NCI-H2171 (cell line): Measurements from ENCODE around the gene SYNDIG1.

ENCODE experiments used
- DNase-seq: peaks from one replicate; lab custom pipeline; 2025; lab: John Stamatoyannopoulos, UW

The SYNDIG1 gene

DNA sequence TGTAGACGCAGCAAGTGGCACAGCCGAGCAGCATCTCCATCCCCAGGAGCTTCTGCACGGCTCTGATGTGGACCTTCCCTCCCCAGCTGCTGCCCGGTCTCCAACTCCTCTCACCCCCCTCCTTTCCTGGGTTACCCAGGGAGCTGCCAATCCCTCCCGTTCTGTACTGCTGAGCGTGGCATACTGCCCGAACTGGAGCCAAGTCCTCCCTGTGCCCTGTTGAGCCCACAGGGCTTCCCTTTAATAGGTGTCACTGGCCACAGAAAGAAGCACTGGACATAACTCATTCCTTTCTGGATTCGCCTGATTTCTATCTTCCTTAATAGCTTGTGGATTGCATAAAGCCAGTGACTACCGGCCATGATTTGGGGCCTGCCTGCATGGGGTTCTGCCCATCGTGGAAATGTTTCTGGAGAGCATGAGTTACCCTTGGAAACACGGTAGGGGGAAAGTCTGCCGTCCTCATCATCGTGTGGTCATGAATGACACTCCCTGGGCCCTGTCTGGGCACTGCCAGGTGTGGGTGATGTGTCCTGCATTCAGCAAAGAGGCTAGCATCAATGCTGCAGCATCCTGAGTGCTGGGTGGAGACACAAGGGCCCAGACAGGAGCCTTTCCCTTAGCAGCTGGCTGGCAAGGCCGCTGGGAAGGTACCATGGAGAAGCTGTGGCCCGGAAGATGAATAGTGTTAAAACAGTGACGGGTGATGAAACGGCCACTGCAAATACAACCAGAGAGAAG is 189.7 kb downstream of the SYNDIG1 start:
- DNase-seq = no peak

DNA sequence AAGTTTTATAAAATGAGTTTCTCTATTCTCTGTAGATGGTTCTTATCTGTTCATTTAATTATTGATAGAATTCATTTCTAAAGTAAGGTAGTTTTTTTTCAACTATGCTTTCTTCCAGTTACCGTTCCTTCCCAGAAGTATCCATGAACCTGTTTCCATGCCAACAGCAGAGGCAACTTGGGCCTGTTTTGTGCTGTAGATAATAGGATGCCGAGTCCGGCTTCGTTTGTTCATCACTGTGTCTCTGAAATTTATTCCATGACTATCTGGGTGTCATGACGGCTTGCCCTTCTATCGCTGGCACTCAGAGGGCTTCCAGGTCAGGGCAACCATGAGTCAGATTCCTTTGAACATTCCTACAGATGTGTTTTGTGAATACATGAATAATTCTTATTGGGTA is 190.4 kb downstream of the SYNDIG1 start:
- no peak for DNase-seq

DNA sequence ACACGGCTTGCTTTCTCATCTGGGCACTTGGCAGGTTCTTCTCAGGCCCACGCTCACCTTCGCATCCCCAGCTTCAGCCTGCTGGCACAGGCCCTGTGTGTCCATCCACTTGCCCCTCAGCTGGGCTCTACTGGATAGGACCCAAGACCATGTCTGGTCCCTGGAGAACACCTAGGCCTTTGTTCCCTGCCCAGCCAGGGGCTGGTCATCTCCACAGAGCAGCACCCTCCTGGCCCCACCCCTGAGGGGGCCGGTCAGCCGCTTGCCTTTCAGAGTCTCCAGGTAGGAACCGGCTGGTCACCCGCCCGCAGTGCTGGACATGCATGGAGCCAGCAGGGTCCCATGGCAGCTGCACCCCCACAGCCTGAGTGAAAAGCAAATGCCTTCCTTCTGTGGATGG is 191.2 kb downstream of the SYNDIG1 start:
- DNase-seq = no peak

DNA sequence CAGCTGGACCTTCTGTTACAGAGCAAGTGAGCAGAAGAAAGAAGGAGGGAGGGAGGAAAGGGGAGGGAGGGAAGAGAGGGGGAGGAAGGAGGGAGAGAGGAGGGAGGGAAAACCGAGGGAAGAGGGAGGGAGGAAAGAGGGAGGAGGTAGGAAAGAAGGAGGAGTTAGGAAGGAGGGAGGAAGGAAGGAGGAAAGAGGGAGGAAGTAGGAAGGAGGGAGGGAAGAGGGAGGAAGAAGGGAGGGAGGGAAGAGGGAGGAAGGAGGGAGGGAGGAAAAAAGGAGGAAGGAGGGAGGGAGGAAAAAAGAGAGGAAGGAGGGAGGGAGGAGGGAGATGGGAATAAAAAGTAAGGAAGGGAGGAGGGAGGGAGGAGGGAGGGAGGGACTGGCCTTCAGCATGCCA is 191.8 kb downstream of the SYNDIG1 start:
- no peak for DNase-seq

DNA sequence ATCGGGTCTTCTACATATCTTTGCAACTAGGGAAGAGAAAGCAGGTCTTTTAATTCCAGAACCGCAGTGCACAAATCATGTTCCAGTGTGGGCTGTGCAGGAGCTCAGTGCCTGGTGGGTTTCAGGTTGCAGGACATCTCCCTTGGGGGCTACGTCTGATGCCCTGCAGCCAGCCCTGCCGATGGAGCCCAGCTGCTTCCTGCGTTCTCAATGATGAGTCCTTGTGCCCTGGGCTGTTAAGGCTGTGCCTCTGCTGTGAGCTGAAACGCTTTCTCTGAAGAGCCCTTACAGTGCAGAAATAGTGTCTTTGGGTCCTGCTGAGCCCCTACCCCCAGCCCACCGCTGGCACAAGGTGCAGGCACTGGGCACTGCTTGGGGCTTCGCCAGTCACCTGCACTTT is 192.9 kb downstream of the SYNDIG1 start:
- DNase-seq = peak; percentile 82

DNA sequence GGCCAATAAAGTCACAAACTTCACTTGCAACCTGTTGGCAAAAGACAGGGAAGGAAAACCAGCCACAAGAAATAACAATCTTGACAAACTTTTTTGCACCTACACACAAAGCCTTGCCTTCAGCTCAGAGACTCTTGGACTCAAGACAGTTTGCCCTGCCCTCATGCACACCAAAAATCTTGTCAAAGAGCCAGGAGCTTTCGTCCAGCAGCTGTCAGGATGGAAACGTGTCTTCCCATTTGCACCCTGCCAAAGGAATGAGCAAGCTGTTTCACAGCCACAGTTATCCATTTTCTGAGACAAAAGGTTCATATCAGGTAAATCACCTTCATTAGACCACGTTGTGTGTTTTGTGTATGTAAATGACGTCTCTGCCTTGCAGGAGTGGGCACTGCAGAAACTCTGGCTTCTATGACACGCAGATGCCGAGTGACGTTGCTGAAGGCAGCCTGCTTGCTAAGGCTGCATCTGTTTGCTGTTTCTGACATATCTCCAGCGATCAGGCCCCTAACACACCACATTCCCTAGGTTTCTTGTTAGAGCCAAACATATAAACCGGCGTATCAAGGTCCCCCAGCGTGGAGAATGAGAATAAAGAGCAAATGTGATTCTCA is 193.4 kb downstream of the SYNDIG1 start:
- peak; percentile 35 for DNase-seq

DNA sequence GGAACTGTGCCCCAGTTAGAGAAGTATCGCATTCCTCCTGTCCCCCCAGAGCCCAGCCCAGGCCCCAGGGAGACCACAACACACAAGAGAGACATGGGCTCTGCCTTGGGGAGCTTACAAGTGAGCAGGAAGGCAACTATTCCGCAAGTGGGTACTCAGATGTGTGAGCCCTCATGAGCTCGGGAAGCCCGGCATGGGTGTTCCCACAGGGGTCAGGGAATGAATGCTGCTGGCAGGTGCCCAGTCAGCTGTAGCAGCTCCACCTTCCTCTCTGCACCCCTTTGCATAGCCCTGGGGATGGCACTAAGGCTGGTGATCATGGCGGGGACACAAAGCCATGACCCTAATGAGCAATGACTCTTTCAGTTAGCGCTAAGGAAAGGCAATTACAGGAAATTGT is 194.1 kb downstream of the SYNDIG1 start:
- DNase-seq = no peak

DNA sequence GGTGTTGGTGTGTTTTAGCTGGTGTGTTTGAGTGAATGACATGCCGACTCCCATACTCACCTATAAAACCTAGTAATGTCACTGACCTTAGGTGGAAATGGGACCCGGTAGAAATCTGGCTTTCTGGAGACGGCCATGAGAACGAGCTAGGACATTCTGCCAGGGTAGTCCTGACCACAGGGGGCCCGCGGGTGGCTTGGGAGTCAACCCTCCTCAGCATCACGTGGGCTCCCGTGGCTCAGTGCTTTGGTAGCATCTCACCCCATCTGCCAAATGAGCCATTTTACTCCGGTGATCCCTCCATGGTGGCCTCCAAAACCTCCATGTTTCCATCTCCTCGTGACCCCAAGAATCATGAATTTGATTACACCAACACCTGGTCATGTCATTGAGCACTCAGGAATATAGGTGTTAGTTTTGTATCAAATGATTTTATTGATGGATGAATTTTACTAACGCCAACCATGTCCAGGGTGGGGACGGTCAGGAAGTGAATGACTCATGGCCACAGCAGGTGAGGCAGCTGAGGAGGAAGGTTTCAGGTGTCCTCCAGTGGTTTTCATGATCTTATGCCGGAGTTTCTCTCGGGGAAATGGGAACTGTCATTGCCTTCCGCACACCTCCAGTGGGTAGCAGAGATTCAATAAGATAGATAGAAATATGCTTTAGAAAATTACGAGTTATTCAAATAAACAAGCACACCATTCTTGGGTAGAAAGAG is 195.0 kb downstream of the SYNDIG1 start:
- no peak for DNase-seq

DNA sequence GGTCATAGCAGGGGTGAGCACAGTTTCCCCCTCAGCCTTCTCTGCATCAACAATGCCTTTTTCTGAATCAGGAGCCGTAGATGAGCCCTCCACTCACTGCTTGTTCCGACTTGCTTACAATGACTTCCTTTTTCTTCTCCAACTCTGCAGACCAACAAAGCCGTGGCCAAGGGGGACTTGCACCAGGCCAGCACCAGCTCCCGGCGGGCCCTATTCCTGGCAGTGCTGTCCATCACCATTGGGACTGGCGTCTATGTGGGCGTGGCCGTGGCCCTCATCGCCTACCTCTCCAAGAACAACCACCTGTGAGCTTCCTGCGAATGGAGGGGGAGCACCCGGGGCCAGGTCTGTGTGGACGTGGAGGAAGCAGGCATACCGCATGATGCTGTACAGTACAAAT is 195.8 kb downstream of the SYNDIG1 start:
- DNase-seq = no peak

DNA sequence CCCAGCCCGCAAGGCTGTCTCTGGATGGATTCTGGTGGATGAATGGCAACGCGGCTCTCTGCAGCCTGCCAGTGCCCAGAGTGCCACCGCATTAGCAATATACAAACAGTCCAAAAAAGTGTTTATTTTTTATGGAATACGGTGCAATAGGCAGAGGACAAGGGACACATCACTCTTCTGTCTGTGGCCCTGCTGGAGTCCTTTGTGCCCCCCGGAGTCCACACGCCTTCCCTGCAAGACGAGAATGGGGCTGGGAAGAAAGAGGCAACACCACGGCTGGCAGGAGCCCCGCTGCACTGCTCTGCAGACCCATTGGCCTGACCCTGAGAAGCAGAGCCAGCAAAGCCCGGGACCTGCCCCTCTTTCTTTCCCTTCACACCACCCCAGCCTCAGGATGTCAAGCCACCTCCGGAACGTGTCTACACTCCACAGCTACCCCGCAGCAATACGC is 196.3 kb downstream of the SYNDIG1 start:
- no peak for DNase-seq

DNA sequence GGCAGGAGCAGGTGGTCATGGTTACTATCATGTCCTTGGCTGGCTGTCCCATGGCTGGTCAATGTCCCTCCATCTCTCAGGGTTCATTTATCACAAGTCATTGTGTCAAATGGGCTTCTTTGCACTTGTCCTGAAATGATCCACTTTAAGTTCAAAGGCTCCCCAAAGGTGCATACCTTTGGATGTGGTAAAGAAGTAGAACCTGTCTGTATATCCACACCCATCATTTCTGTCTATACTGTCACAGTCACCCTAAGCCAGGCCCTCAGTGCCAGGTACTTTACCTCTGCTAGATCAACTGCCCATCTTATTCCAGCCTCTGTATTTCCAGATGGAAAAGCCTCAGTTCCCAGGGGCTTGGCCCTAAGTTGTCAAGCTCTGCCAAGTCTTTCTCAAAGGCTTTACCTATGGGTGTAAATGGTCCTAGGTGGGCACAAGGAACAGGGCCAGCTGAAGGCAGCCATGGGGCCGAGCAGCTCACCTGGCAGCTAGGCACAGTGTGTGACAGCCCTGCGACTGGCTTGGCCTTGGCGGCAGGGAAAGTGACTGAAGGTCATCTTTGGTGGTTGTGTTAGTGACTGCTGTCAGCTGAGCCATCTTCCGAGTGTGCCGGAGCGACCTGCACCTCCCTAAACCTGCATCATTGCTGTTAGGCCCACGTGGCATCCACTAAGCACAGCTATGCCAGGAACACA is 198.4 kb downstream of the SYNDIG1 start:
- DNase-seq = no peak

DNA sequence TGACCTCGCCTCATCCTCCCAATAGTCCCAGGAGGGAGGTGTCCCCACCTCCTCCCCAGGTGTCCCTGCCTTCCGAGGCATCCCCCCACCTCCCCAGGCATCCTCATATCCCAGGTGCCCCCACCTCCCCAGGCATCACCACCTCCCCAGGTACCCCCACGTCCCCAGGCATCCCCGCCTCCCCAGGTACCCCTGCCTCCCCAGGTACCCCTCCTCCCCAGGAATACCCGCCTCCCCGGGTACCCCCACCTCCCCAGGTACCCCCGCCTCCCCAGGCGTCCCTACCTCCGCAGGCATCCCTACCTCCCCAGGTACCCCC is 198.9 kb downstream of the SYNDIG1 start:
- no peak for DNase-seq

DNA sequence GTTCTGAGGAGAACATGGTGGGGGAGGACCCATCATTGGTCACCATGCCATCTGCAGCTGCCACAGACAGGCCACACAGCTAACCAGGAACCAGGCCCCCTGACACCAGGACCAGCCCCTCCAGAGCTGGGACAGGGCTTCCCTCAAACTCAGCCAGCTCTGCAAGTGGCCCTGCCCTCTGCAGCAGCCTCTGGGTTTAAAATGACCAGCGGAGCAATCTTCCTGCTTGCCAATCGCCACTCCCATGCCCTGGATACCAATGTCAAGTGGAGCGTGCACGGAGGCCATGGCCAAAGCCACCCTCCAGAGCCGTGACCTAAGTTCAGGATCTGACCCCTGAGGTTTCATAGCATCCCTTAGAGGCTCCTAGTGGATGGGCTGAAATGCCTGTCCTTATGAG is 199.4 kb downstream of the SYNDIG1 start:
- DNase-seq = no peak

DNA sequence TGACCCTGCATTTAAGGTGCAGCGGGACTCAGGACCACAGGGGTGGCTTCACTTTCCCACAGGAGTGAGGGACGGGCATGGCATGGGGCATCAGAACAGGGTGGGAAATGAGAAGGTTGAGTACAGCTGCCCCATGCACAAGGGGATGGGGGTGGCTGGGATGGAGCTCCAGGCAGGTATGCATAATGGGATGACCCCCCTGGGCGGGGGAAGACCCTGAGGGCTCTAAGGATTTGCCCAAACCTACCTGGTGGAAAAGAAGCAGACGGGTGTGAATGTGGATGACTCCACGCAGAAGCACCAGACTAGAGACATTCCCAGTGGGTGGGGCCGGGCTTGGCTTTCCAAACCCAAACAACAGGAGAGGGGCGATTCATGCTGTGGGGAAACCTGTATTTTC is 200.3 kb downstream of the SYNDIG1 start:
- no peak for DNase-seq

DNA sequence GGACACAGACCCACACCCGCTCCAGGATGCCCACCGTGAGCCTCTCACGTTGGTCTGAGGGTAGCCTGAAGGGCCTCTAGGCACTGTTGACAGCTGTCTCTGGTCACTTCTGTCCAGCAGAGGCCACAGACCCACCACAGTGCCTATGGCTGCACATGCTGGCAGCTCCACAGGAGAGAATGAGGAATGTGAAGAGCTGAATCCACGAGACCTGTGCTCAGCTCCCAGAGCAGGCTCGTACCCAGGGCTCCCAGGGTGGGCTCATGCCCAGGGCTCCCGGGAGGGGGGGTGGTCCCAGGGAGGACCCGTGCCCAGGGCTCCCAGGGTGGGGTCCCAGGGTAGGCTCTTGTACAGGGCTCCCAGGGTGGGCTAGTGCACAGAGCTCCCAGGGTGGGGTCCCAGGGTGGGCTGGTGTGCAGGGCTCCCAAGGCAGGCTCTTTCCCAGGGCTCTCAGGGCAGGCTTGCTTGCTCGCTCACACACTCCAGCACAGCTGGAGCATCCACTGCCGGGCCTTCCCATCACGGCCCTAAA is 201.0 kb downstream of the SYNDIG1 start:
- DNase-seq = no peak

DNA sequence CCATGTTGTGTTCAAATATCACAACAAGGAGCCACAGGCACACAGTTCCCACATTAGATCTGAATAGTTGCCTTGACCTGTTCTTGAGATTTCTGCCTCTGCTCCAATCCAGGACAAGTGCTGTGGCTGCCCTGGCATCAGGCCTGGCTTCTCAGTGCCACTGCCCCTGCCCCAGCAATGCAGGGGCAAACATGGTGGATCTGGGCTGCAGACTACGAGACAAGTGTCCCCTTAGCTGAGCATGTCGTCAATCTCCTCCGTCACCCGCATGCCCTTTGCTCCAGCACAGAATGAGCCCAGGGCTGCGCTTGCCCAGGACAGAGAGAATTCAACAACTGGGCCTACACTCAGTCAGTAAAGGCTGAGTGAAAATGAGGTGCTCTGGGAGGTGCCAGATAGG is 201.6 kb downstream of the SYNDIG1 start:
- DNase-seq = no peak

DNA sequence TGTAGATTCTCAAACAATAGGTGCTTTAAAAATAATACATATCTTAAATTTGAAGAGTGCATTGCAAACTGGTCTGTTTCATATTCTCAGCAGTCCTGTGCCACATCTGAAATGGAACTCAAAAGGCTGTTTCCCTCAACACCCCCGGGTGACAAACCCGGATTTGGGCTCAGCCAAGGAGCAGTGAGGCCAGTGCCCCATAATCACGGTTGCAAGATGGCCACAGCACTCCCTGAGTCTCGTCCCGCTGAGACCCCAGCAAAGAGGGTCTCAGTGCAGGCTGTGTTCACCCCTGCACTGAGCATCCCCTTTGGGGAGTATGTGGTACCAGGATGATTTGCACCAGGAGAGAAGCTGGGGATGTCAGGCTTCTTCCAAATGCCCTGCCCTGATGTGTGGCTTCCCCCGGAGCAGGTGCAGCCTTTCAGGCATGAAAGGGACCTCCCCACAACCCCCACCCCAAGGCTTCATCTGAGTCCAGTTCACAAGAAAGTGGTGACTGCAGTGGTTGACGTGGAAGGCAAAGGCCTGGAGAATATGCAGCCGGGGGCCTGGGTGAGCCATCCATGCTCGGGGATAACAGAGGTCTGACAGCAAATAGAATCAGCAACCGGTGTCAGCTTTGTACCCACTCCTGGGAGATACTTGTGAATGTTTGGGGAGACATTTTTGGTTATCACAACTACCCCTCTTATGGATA is 202.9 kb downstream of the SYNDIG1 start:
- no peak for DNase-seq

DNA sequence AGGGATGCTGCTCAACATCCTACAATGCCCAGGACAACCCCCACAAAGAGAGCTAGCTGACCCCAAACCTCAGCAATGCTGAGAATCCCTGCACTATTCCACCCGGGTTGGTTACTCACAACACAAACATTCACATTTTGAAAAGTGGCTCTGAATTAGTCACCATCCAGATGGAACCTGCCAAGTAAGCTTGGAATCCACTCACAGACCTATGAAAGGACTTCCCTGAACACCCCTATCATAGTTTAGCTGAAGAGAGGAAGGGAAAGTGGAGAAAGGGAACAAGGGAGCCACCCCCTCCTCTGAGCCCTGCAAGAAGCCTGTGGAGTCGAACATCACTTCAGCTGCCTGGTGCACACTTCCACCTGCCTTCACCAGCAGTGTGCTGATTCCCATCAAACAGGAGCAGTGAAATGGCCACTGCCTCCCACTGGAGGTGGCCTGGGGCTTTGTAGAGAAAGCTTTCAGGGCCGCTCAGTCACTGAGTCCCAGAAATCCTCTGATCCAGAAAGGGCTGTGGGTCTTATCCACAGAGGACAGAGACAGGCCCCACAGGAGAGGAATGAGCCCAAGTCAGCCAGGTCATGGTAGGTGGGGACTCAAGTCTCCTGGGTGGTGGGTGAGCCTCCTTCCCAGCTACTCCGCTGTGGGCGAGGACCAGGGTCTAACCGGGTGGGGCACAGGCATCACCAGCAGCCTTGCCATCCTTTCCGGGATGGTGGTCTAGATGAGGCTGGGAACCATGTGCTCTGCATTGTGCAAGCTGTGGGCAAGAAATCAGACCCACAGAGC is 203.7 kb downstream of the SYNDIG1 start:
- no peak for DNase-seq

DNA sequence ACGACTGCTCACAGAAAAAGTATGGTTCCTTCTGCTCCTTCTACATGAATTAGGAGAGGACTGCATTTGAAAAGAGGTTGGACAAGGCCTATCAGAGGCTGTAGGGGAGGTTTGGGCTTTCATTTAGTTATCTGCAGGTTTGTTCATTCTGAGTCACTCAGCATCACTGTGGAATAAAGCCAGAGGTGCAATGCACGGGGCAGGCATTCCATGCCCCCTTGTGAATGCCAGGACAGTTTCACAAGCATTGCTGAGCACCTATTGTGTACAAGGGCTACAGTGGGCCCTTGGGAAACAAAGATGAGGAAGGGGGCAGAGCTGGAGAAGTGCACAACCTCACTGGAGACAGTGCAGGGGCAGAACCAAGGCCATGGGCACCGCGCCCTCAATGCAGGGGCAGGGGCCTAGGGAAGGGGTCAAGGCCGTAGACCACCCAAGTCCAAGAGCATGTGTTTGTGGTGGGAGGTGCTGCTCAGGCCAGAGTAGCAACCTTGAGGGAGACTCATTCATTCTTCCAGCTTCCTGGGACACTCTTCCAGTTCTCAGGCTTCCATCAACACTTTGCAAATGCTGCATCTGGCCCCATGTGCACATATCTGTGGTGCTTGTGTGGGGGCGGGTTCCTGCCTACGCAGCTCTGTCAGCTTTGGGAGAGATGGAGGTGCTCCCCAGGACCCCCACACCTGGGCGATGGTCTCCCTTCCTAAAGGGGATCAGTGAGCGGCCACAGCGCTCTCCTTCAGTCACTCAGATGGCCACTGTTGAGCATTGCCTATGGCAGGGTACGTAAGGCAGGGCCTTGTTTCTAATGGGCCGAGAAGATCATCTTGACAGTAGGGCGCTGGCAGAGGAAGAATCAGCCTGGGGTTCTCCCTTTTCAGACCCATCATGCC is 204.5 kb downstream of the SYNDIG1 start:
- DNase-seq = no peak
